Measurements from ENCODE around the gene RPL39.
"Not testable (repeated sequence)": the region's sequence is repeated elsewhere in the genome, so short reads cannot be mapped to it uniquely, and the experiment has no call there.

DNA sequence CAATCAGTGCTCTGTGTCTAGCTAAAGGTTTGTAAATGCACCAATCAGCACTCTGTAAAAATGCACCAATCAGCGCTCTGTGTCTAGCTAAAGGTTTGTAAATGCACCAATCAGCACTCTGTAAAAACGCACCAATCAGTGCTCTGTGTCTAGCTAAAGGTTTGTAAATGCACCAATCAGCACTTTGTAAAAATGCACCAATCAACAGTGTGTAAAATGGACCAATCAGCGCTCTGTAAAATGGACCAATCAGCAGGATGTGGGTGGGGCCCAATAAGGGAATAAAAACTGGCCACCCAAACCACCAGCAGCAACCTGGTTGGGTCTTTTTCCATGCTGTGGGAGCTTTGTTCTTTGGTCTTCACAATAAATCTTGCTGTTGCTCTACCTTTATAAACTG, 22.0 kb downstream of the RPL39 start:
- TF ChIP-seq, protein P1, sequence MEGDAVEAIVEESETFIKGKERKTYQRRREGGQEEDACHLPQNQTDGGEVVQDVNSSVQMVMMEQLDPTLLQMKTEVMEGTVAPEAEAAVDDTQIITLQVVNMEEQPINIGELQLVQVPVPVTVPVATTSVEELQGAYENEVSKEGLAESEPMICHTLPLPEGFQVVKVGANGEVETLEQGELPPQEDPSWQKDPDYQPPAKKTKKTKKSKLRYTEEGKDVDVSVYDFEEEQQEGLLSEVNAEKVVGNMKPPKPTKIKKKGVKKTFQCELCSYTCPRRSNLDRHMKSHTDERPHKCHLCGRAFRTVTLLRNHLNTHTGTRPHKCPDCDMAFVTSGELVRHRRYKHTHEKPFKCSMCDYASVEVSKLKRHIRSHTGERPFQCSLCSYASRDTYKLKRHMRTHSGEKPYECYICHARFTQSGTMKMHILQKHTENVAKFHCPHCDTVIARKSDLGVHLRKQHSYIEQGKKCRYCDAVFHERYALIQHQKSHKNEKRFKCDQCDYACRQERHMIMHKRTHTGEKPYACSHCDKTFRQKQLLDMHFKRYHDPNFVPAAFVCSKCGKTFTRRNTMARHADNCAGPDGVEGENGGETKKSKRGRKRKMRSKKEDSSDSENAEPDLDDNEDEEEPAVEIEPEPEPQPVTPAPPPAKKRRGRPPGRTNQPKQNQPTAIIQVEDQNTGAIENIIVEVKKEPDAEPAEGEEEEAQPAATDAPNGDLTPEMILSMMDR (IDR thresholded peaks at IDR 0.05; ENCODE audit: insufficient read depth, low read length, poor library complexity, severe bottlenecking): not testable (repeated sequence)
- TF ChIP-seq EZH2phosphoT487 (conservative IDR thresholded peaks at IDR 0.05; ENCODE audit: low read length): not testable (repeated sequence)

All from SU-DHL-6 (cell line).